Raji (cell line): ENCODE results near the gene WDTC1.

ENCODE experiments used
- POLR2A ChIP-seq: IDR thresholded peaks from 2 replicates; pipeline ENCODE4 v1.6.1; 2011; ENCODE audit warnings: low read depth, low read length, control low read depth; ENCODE audit not compliant: insufficient read depth

Gene WDTC1

GRCh38 chr1:27253596-27253995, 19.2 kb downstream of the WDTC1 start:
- TF ChIP-seq POLR2A: no peak

DNA sequence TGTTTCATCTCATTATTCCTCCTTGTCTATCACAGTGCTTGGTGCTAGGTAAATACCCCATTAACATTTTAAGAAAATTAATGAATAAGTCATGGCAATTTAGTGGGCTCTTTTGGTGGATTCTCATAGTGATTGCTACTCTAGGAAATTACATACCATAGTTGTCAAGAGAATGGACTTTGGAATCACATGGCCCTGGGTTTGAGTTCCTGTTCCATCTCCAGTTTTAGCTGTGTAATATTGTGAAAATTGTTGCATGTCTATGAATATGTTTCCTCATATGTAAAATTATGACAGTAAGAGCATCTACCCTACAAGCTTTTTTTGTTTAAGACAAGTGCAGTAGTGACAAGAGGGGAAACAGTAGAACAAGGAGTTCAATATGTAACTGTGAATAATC, 20.7 kb downstream of the WDTC1 start:
- no peak for TF ChIP-seq POLR2A

GRCh38 chr1:27257155-27257554, 22.7 kb downstream of the WDTC1 start:
- TF ChIP-seq POLR2A: no peak

GRCh38 chr1:27258598-27258997, 24.2 kb downstream of the WDTC1 start:
- TF ChIP-seq POLR2A: no peak

DNA sequence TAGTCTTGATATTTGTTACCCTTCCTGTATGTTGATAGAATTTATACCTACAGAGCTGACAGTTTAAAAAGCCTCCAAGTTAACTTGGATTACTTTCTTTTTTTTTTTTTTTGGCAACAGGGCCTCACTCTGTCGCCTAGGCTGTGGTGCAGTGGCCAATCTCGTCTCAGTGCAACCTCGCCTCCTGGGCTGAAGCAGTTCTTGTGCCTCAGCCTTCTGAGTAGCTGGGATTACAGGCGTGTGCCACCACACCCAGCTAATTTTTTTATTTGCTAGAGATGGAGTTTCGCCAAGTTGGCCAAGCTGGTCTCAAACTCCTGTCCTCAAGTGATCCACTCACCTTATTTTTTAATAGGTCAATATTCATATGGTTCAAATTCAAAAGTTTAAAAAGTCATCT, 32.7 kb downstream of the WDTC1 start:
- TF ChIP-seq POLR2A: no peak

- TF ChIP-seq POLR2A: no peak
Measured at GRCh38 chr1:27269276-27269675, 34.8 kb downstream of the WDTC1 start.

DNA sequence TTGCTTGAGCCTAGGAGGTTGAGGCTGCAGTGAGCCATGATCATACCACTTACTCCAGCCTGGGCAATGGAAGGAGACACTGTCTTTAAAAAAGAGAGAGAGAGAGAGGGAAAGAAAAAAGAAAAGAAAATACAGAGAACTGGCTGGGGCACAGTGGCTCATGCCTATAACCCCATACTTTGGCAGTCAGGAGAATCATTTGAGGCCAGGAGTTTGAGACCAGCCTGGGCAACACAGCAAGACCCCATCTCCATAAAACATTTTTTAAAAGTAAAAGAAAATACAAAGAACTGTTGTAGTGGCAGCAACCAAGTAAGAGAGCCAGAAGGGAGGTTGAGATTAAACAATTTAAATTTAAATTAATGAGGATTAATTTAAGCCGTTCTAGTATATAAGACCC, 39.8 kb downstream of the WDTC1 start:
- no peak for TF ChIP-seq POLR2A

- TF ChIP-seq POLR2A: no peak
Measured at GRCh38 chr1:27275696-27276095, 41.3 kb downstream of the WDTC1 start.

DNA sequence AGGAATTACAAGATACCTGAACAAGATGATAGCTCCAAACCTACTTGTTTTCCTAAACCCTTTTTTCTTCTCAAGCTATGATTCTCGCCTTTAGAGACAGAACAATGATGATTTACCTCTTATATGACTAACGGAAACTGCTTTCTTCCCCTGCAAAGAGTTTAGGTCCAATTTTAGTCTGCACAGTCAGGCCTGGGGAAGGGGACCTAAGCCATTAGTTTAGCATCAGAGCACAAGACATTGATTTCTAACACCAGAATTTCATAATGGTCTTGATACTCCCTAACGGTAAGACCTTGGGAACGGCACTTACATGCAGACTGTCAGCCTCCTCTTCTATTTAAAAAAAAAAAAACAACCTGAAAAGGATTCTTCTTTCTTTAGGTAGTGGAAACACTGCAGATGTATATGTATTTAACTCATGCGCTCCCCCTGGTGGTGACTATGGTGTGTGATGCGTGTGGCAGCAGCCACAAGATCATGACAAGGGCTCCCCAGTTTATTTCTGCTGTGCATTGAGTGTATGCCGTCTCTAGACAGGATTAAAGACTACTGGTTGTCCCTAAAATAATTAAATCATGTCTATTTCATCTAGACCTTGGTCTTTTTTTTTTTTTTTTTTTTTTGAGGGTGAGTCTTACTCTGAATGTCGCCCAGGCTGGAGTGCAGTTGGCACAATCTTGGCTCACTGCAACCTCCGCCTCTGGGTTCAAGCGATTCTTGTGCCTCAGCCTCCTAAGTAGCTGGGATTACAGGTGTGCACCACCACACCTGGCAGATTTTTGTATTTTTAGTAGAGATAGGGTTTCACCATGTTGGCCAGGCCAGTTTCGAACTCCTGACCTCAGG, 50.2 kb downstream of the WDTC1 start:
- TF ChIP-seq POLR2A: no peak

DNA sequence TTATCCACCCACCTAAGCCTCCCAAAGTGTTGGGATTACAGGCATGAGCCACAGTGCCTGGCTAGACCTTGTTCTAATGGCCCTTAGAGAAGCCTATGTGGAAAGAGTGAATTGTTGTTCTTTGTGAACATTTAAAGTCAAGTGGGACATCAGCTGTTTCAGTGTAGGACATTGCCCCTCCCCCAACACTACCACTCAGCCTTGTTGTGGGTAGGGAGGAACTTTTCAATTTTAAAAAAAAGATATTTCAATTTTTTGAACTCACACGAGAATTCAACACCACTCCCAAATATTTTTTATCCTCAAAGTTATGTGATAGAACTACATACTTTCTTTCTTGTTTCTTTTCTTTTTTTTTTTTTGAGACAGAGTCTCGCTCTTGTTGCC, 50.8 kb downstream of the WDTC1 start:
- TF ChIP-seq POLR2A: no peak

GRCh38 chr1:27290581-27290980, 56.1 kb downstream of the WDTC1 start:
- TF ChIP-seq POLR2A: no peak

GRCh38 chr1:27292106-27292505, 57.7 kb downstream of the WDTC1 start:
- TF ChIP-seq POLR2A: no peak

DNA sequence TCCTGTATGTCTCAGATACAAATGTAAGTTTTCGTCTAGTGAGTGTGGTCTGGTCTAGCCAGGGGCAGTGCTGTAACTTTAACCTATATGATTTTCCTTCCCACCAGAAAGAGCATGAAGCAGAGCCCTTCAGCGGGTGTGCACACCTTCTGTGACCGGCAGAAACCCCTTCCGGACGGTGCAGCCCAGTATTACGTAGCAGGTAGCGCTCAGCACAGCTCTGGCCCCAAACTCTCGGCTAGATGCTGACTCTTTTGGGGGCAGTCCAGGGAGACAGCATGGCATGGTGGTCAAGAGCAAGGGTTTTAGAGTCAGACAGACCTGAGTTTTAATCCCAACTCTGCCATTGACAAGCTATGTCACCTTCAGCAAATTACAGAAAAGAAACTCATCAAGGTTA, 59.5 kb downstream of the WDTC1 start:
- no peak for TF ChIP-seq POLR2A

DNA sequence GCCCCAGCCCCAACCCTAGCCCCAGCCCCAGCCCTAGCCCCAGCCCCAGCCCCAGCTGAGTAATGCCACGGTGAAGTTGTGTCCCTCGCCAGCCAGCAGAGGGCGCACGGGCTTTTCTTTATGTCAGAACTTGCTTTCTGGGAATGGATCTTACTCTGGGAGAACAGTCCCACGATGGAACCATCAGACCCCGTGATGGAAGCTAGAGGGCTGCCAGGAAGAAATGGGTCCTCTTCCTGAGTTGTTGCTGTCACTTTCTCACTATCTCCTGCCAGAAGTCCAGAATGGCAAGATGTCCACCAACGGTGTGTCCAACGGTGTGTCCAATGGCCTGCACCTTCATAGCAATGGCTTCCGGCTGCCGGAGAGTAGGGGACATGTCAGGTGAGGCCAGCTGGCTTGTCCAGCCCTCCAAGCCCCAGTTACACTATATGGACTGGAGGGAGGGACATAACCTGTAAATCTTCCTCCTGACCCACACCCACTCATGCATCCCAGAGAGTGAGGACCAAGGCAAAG, 62.4 kb downstream of the WDTC1 start:
- no peak for TF ChIP-seq POLR2A

DNA sequence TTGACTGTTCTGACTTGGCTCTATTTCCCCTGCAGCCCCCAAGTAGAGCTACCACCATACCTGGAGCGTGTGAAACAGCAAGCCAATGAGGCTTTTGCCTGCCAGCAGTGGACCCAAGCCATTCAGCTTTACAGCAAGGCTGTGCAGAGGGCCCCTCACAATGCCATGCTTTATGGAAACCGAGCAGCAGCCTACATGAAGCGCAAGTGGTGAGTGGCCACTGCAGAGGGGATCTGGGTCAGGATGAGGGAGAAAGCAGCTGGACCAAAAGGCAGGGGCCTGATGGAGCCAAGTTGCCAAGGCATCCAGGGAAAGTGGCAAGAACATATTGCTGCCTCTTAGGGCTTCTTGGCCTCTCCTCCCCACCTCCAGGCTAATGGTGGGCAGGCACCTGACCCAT, 63.5 kb downstream of the WDTC1 start:
- no peak for TF ChIP-seq POLR2A

DNA sequence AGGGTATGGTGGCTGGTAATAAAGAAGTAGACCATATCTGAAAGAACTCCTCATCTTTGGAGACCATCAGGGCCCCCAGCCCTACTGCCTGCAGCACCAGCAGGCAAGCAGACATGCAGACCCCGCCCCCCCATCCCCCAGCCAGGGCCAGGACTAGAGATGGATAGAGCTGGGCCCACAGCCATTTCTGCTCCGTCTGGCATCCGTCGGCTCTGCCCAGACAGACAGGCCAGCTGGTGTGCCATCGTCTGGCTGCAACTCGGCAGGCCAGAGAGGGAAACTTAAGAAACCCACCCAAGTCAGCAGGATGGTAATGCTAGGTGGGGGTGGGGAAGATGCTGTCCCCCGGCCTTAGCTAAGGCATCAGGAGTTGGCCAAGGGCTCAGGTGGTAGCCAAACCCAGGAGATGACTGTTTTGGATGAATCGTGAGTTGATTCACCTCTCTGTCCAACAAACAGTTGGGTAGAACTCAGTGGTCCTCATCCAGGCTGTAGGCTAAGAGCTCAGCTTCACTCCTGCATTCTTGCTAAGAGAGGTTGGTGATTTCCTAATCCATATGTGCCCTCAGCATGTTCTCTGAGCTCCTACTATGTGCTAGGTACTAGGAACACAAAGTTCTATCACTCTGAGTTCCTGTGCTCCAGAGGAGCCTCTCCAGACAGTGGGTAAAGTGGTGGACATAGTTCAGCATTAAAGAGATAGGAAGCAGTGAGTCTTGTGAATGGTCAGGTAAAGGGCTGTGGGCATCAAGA, 64.4 kb downstream of the WDTC1 start:
- TF ChIP-seq POLR2A: no peak
